CD4-positive, CD25-positive, alpha-beta regulatory T cell (primary cell): Measurements from ENCODE around the gene ZNF605. TPM values are rescaled to one million over a fixed set of nuclear protein-coding genes. Genes with fewer than 3 reads are reported as not detected.
"Not testable (repeated sequence)": the region's sequence is repeated elsewhere in the genome, so short reads cannot be mapped to it uniquely, and the experiment has no call there.

Experiments used
- ATAC-seq, 2 donors: fragments of 150-1000 bp; cut with Tn5 transposase; one replicate each; pipeline ENCODE4 v1.10.0; 2021; ENCODE audit warnings: low read depth in 2 of 2, moderate number of reproducible peaks in 2 of 2, moderate library complexity in 1 of 2
- DNase-seq, 3 donors: peaks; one replicate each; pipeline versions ENCODE4 v3.0.0 to v3.0.0-alpha.2; 2012 to 2022; ENCODE audit warnings: mixed read lengths in 1 of 3
- H3K27ac ChIP-seq: one replicate; pipeline ENCODE4 v1.7.0; 2013; ENCODE audit warnings: mild to moderate bottlenecking, low read length; ENCODE audit not compliant: insufficient read depth, poor library complexity, severe bottlenecking
- H3K27me3 ChIP-seq: one replicate; pipeline ENCODE4 v1.7.0; 2013; ENCODE audit warnings: low read length; ENCODE audit not compliant: control insufficient read depth, insufficient read depth
- H3K36me3 ChIP-seq: one replicate; pipeline ENCODE4 v1.7.0; 2013; ENCODE audit warnings: mild to moderate bottlenecking, low read length, moderate library complexity; ENCODE audit not compliant: control insufficient read depth, insufficient read depth
- H3K4me1 ChIP-seq: 2 replicates; pipeline ENCODE4 v1.7.0; 2013; ENCODE audit warnings: mild to moderate bottlenecking, low read length; ENCODE audit not compliant: insufficient read depth, control insufficient read depth, poor library complexity, severe bottlenecking
- H3K4me3 ChIP-seq: one replicate; pipeline ENCODE4 v1.7.0; 2013; ENCODE audit warnings: low read depth, mild to moderate bottlenecking, low read length, moderate library complexity
- H3K9me3 ChIP-seq, 2 experiments: 1 replicate in 1 of 2; 2 replicates in 1 of 2; pipeline ENCODE4 v1.7.0; 2013; ENCODE audit warnings: low read length in 2 of 2, mild to moderate bottlenecking in 1 of 2, moderate library complexity in 1 of 2; ENCODE audit not compliant: control insufficient read depth in 2 of 2
- H3K27ac Mint-ChIP-seq, 3 donors: one replicate each; pipeline ENCODE4 v1.8.0; 2020 to 2022; ENCODE audit warnings: mild to moderate bottlenecking in 3 of 3, mixed read lengths in 3 of 3, moderate library complexity in 2 of 3
- H3K27me3 Mint-ChIP-seq: one replicate; pipeline ENCODE4 v1.8.0; 2022; ENCODE audit warnings: mild to moderate bottlenecking, mixed read lengths
- H3K36me3 Mint-ChIP-seq: one replicate; pipeline ENCODE4 v1.8.0; 2020; ENCODE audit warnings: mixed read lengths
- H3K4me1 Mint-ChIP-seq, 4 donors: one replicate each; pipeline ENCODE4 v1.8.0; 2020 to 2022; ENCODE audit warnings: mixed read lengths in 4 of 4, mild to moderate bottlenecking in 1 of 4
- H3K4me3 Mint-ChIP-seq, 4 donors: one replicate each; pipeline ENCODE4 v1.8.0; 2020 to 2022; ENCODE audit warnings: mild to moderate bottlenecking in 4 of 4, mixed read lengths in 4 of 4, moderate library complexity in 3 of 4
- H3K9me3 Mint-ChIP-seq, 7 donors: one replicate each; pipeline ENCODE4 v1.8.0; 2020 to 2022; ENCODE audit warnings: mixed read lengths in 7 of 7, mild to moderate bottlenecking in 3 of 7, moderate library complexity in 2 of 7
- polyA plus RNA-seq, 4 donors: library from polyadenylated mRNA; unstranded; fragments of 300-500 nt; fragmentation: Illumina TruSeq; gene quantifications; one replicate each; pipeline ENCODE4 v1.2.3, GENCODE V29; 2021
- total RNA-seq: library from RNA; stranded (reverse); gene quantifications from one replicate; pipeline ENCODE4 v1.2.3, GENCODE V29; 2022

ZNF605 gene
- total and polyA plus RNA-seq, 5 donors from 2014 or later, result 0.83 to 3.1 (median 2.0) TPM

DNA sequence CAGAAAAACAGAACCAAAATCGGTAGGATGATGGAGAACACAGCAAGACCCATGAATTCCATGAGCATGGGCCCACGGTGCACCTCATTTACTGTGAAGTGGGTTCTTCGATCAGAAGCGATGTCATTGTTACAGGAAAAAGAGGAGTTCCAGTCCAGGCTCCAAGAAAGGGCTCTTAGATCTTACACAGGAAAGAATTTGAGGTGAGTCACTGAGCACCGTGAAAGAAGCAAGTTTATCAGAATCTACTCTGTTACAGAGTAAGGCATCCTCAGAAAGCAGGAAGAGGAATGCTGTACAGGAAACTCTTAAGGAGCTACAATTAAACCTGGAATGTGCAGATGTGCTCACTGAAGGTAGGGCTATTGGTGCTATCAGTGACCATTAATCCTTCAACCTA lies 57.1 kb downstream of the ZNF605 start:
- no peaks in the 10 kb centered on the region for H3K9me3 Mint-ChIP-seq
- no peak for DNase-seq
- no peaks in the 10 kb centered on the region for H3K27me3 Mint-ChIP-seq
- Histone ChIP-seq H3K27ac (no peak overlapping the region), H3K4me1 (no peaks in the 10 kb centered on the region), H3K27me3 (no peaks in the 10 kb centered on the region), H3K36me3 (no peaks in the 10 kb centered on the region), H3K4me3 (no peak overlapping the region), H3K9me3 (no peaks in the 10 kb centered on the region)
- H3K4me3 Mint-ChIP-seq, result peak overlapping the region in 1 of 4 donors; percentile 38
- H3K4me1 Mint-ChIP-seq, result peaks cover 0 to 6% (median 0%) of the 10 kb centered on the region in 4 donors
- ATAC-seq, result no peak
- H3K27ac Mint-ChIP-seq, result no peak overlapping the region
- H3K36me3 Mint-ChIP-seq, result peaks cover 4% of the 10 kb centered on the region

DNA sequence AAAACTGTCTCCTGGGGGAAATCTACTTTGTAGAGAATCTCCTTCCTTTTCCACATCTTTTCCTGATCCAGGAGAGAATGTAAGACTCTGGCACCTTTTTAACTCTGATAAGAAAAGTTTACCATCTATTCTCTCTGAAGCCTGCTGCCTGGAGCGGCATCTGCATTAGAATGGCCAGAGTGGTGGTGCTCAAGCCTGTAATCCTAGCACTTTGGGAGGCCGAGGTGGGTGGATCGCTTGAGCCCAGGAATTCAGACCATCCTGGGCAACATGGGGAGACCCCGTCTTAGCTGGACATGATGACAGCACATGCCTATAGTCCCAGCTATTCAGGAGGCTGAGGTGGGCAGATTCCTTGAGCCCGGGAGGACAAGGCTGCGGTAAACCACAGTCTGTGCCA lies 67.3 kb downstream of the ZNF605 start:
- peaks cover 7% of the 10 kb centered on the region for H3K36me3 Mint-ChIP-seq
- peak overlapping the region; percentile 97 for H3K27ac ChIP-seq
- ATAC-seq (no peak), DNase-seq (no peak)
- H3K27me3 ChIP-seq, result no peaks in the 10 kb centered on the region
- H3K27me3 Mint-ChIP-seq, result peaks cover 4% of the 10 kb centered on the region
- peaks cover under 1% of the 10 kb centered on the region for H3K36me3 ChIP-seq
- H3K9me3 ChIP-seq, result peaks cover 3 to 12% of the 10 kb centered on the region in 2 experiments
- peak overlapping the region; percentile 50 to 100 (median 87) for H3K4me3 Mint-ChIP-seq
- H3K4me1 ChIP-seq, result peaks cover 14% of the 10 kb centered on the region
- peak overlapping the region; percentile 91 for H3K4me3 ChIP-seq
- peak overlapping the region; percentile 100 for H3K27ac Mint-ChIP-seq
- H3K4me1 Mint-ChIP-seq, result peaks cover 11 to 37% (median 24%) of the 10 kb centered on the region in 4 donors
- peaks cover 0 to 7% (median 2%) of the 10 kb centered on the region in 7 donors for H3K9me3 Mint-ChIP-seq

- peaks cover 7% of the 10 kb centered on the region for H3K36me3 Mint-ChIP-seq
- H3K27me3 Mint-ChIP-seq, result peaks cover 4% of the 10 kb centered on the region
- ATAC-seq, result peak; percentile 99
- H3K9me3 Mint-ChIP-seq, result peaks cover 0 to 7% (median 2%) of the 10 kb centered on the region in 7 donors
- peak; percentile 92 to 99 (median 94) for DNase-seq
- Histone ChIP-seq H3K4me1 (peaks cover 14% of the 10 kb centered on the region), H3K9me3 (peaks cover 3 to 12% of the 10 kb centered on the region in 2 experiments), H3K36me3 (peaks cover 4% of the 10 kb centered on the region), H3K4me3 (peak within 1 kb of the TSS; percentile 91), H3K27me3 (no peaks in the 10 kb centered on the region), H3K27ac (peak within 1 kb of the TSS; percentile 97)
- H3K4me3 Mint-ChIP-seq, result peak within 1 kb of the TSS; percentile 99 to 100 (median 100)
- peak within 1 kb of the TSS; percentile 100 for H3K27ac Mint-ChIP-seq
- H3K4me1 Mint-ChIP-seq, result peaks cover 14 to 44% (median 27%) of the 10 kb centered on the region in 4 donors
Measured at GRCh38 chr12:132887513-132888351, 68.4 kb downstream of the ZNF605 start, which contains the start of gene CHFR. CHFR (minus strand) TSS chr12:132887605; CDS start chr12:132887328, 277 bp downstream.

- peak overlapping the region; percentile 97 for H3K27ac ChIP-seq
- H3K4me3 ChIP-seq, result peak overlapping the region; percentile 81
- H3K27me3 ChIP-seq, result no peaks in the 10 kb centered on the region
- peaks cover 4% of the 10 kb centered on the region for H3K27me3 Mint-ChIP-seq
- peaks cover 15% of the 10 kb centered on the region for H3K36me3 Mint-ChIP-seq
- H3K27ac Mint-ChIP-seq, result peak overlapping the region; percentile 93 to 100 (median 100)
- no peak for ATAC-seq
- peak overlapping the region; percentile 84 to 100 (median 94) for H3K4me3 Mint-ChIP-seq
- peak in 1 of 3 donors; percentile 28 for DNase-seq
- H3K9me3 Mint-ChIP-seq, result peaks cover 0 to 7% (median 2%) of the 10 kb centered on the region in 7 donors
- H3K9me3 ChIP-seq, result peaks cover 3 to 12% of the 10 kb centered on the region in 2 experiments
- H3K4me1 Mint-ChIP-seq, result peaks cover 21 to 53% (median 34%) of the 10 kb centered on the region in 4 donors
- peaks cover 14% of the 10 kb centered on the region for H3K36me3 ChIP-seq
- peaks cover 14% of the 10 kb centered on the region for H3K4me1 ChIP-seq
Measured at GRCh38 chr12:132886529-132887477, 69.3 kb downstream of the ZNF605 start.

GRCh38 chr12:132881818-132882217 lies 74.3 kb downstream of the ZNF605 start:
- H3K9me3 Mint-ChIP-seq, result peaks cover 0 to 5% (median 1%) of the 10 kb centered on the region in 7 donors

DNA sequence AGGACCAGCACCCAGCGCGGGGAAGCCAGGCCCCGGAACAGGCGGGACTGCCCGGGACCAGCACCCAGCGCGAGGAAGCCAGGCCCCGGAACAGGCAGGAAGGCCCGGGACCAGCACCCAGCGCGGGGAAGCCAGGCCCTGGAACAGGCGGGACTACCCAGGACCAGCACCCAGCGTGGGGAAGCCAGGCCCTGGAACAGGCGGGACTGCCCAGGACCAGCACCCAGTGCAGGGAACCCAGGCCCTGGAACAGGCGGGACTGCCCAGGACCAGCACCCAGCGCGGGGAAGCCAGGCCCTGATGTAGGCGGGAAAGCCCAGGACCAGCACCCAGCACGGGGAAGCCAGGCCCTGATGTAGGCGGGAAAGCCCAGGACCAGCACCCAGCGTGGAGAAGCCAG lies 81.5 kb downstream of the ZNF605 start:
- H3K27ac ChIP-seq, H3K9me3 Mint-ChIP-seq, H3K27me3 Mint-ChIP-seq, H3K4me1 ChIP-seq, DNase-seq, H3K9me3 ChIP-seq, H3K27me3 ChIP-seq, H3K4me3 ChIP-seq, ATAC-seq, H3K4me3 Mint-ChIP-seq, H3K27ac Mint-ChIP-seq: not testable (repeated sequence)
- peaks cover 69% of the 10 kb centered on the region for H3K36me3 ChIP-seq
- Mint-ChIP-seq H3K4me1 (peaks cover 0 to 20% (median 4%) of the 10 kb centered on the region in 4 donors), H3K36me3 (peaks cover 18% of the 10 kb centered on the region)

More at GRCh38 chr12:132881818-132882217, 74.3 kb downstream of the ZNF605 start:
- H3K4me3 Mint-ChIP-seq, result peak overlapping the region in 2 of 4 donors; percentile 55 to 80
- peaks cover 11 to 43% (median 31%) of the 10 kb centered on the region in 4 donors for H3K4me1 Mint-ChIP-seq
- peaks cover 3 to 12% of the 10 kb centered on the region in 2 experiments for H3K9me3 ChIP-seq
- H3K4me3 ChIP-seq, result no peak overlapping the region
- ATAC-seq (no peak), DNase-seq (no peak)
- H3K4me1 ChIP-seq, result peaks cover 3% of the 10 kb centered on the region
- H3K27me3 Mint-ChIP-seq, result no peaks in the 10 kb centered on the region
- H3K36me3 Mint-ChIP-seq, result peaks cover 21% of the 10 kb centered on the region
- H3K27me3 ChIP-seq, result no peaks in the 10 kb centered on the region
- H3K36me3 ChIP-seq, result peaks cover 31% of the 10 kb centered on the region
- H3K27ac ChIP-seq, result no peak overlapping the region
- H3K27ac Mint-ChIP-seq, result no peak overlapping the region

GRCh38 chr12:132874175-132874574 lies 81.9 kb downstream of the ZNF605 start:
- Mint-ChIP-seq H3K4me3 (no peak overlapping the region), H3K4me1 (peaks cover 0 to 20% (median 4%) of the 10 kb centered on the region in 4 donors), H3K27me3 (no peaks in the 10 kb centered on the region), H3K36me3 (peaks cover 22% of the 10 kb centered on the region), H3K27ac (peak overlapping the region in 1 of 3 donors; percentile 42), H3K9me3 (no peaks in the 10 kb centered on the region)
- peaks cover 7% of the 10 kb centered on the region for H3K4me1 ChIP-seq
- no peak overlapping the region for H3K4me3 ChIP-seq
- H3K27ac ChIP-seq, result no peak overlapping the region
- no peak for DNase-seq
- no peak for ATAC-seq
- peaks cover 71% of the 10 kb centered on the region for H3K36me3 ChIP-seq
- H3K9me3 ChIP-seq, result no peaks in the 10 kb centered on the region
- H3K27me3 ChIP-seq, result no peaks in the 10 kb centered on the region
